GM18499 (cell line): ENCODE results near the gene LRP2BP.
"Not testable (repeated sequence)": the region's sequence is repeated elsewhere in the genome, so short reads cannot be mapped to it uniquely, and the experiment has no call there.

ENCODE experiments used
- ATAC-seq: cut with Tn5 transposase; IDR thresholded peaks from one replicate; pipeline ENCODE4 v1.9.1; 2021; ENCODE audit warnings: moderate number of reproducible peaks; ENCODE audit not compliant: insufficient read depth, unreplicated experiment

Gene LRP2BP

GRCh38 chr4:185334326-185334725, 61.4 kb downstream of the LRP2BP start:
- ATAC-seq, result no peak

GRCh38 chr4:185332575-185333464, 62.9 kb downstream of the LRP2BP start:
- peak; percentile 76 for ATAC-seq

- not testable (repeated sequence) for ATAC-seq
Observed at GRCh38 chr4:185329879-185330510, 65.7 kb downstream of the LRP2BP start.

GRCh38 chr4:185328586-185328985, 67.1 kb downstream of the LRP2BP start:
- no peak for ATAC-seq

GRCh38 chr4:185325721-185326120, 70.0 kb downstream of the LRP2BP start:
- not testable (repeated sequence) for ATAC-seq

- ATAC-seq, result not testable (repeated sequence)
Observed at GRCh38 chr4:185324361-185324760, 71.4 kb downstream of the LRP2BP start.

- no peak for ATAC-seq
Observed at GRCh38 chr4:185323606-185324005, 72.1 kb downstream of the LRP2BP start.

GRCh38 chr4:185322803-185323202, 72.9 kb downstream of the LRP2BP start:
- ATAC-seq, result no peak

- no peak for ATAC-seq
Observed at GRCh38 chr4:185318679-185319078, 77.0 kb downstream of the LRP2BP start.

- no peak for ATAC-seq
Observed at GRCh38 chr4:185317880-185318279, 77.8 kb downstream of the LRP2BP start.

- not testable (repeated sequence) for ATAC-seq
Observed at GRCh38 chr4:185317462-185317861, 78.3 kb downstream of the LRP2BP start.
